Limb (tissue), 2 donors: ENCODE results near the gene OR8J1.
"Not testable (repeated sequence)": the region's sequence is repeated elsewhere in the genome, so short reads cannot be mapped to it uniquely, and the experiment has no call there.

Experiments
- DNase-seq, 2 donors: peaks; one replicate each; pipeline ENCODE4 v3.0.0-alpha.2; 2016; ENCODE audit errors: extremely low spot score in 2 of 2

OR8J1 gene, protein sequence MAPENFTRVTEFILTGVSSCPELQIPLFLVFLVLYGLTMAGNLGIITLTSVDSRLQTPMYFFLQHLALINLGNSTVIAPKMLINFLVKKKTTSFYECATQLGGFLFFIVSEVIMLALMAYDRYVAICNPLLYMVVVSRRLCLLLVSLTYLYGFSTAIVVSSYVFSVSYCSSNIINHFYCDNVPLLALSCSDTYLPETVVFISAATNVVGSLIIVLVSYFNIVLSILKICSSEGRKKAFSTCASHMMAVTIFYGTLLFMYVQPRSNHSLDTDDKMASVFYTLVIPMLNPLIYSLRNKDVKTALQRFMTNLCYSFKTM

DNA sequence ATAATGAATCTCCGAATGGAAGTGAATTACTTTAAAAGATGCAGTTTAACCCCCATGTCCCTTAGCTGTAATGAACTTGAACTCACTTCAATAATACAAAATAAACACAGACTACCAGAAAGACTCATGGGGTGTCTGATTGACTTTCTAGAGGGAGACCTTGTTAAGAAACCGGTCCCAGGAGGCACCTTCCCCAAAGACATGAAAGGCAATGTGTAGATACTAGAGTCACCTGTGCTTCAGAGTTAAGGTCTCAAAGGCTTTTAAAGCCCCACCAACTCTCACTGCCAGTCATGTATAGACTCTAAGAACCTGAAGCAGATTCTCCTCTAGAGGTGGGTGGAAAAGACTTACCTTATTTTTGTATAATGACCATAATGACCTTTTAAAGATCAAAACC, at the start of gene OR8J1:
OR8J1 (plus strand) TSS at position 301 of the 400 bp plus-strand sequence. CDS start 5,956 bp downstream, outside the sequence.
- DNase-seq, result no peak

DNA sequence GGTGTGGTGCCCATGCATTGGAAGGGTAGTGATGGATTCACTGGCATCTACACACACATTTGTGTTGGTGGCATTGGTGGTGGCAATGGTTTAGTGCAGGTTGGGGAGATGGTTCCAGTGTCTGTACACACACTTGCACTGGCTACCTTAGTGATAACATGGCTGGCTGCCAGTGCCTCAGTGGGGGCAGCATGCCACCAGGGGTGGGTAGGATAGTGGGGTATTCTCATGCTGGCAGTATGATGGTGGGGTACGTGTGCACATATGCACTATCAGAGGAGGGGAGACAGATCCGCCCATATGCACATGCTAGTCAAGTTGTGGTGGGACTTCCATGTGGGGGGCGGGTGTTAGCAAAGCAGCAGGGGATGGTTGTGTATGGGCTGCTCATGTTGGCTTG, 46.3 kb upstream of the OR8J1 start:
- no peak for DNase-seq

DNA sequence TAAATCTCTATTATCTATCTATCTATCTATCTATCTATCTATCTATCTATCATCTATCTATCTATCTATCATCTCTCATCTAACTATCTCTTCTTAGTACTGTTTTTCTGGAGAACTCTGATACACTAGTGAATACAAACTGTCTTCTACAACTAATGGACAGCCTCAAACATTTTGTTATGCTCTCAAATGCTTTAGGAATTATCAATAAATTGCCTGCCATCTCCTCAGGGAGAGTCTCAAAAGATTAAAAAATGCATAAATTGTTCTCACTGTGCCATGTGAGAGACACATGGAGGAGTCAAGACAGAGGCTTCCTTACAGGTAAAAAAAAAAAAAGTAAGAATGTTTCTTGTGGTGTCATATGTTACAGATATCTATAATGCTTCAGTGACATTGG, 39.2 kb upstream of the OR8J1 start, which contains the start of gene OR8K3:
OR8K3 (plus strand) TSS at position 301 of the 400 bp plus-strand sequence. CDS start 3,163 bp downstream, outside the sequence.
- no peak for DNase-seq

DNA sequence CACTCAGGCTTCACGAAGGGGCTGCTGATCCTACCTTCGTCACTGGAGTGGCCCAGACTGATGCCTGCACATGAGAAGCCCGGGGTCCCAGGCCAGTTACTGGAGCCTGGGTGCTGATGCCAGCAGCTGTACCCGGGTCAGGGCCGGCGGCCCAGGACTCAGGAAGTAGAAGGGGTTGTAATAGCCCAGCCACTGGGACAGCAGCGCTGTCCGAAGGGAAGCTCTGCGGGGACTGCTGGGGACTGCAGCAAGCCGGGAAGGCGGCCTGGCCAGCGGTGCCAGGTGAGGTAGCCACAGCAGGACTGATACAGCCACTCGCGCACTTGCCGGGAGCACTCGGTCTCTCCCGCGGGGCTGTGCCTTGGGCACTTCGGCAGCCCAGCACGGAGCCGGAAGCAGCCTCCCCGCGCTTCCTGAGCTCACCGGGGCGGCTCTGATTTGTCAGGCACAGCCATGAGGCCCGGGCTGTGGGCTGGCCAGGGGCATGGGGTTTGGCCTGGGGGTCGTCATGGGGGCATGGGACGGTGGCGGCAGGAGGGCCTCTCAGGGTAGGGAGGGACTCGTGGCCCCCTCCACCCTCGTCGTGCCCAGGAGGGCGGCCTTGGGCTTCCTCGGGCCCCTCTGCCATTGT, 22.1 kb upstream of the OR8J1 start:
- no peak for DNase-seq

DNA sequence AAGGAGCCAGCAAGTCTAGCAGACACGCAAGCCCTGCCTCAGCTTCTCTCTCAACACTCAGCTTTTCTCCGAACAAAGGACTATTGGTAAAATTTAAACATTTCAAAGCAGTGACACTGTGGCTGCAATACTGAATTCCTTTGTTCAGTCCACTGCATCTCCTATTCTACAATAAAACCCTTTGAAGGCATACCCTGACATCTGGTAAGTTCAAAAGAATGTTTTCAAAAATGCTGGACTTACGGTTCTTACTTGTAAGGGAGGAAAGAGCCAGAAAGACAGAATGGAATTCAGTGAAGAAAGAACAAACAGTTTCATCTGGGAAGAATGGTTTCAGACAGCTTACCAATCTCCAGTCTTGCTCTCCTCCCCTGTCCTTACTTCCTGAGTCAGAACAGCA, 20.9 kb upstream of the OR8J1 start:
- no peak for DNase-seq

DNA sequence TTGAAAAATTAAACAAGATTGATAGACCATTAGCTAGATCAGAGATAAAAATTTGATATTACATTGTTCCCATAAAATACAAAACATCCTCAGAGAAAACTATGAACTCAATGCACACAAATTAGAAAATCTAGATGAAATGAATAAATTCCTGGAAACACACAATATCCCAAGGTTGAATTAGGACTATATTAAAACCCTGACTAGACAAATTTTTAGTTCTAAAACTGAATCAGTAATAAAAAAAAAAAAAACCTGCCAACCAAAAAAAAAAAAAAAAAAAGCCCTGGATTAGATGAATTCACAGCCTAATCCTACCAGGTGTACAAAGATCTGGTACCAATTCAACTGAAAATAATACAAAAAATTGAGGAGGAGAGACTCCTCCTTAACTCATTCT, 13.8 kb upstream of the OR8J1 start:
- no peak for DNase-seq

DNA sequence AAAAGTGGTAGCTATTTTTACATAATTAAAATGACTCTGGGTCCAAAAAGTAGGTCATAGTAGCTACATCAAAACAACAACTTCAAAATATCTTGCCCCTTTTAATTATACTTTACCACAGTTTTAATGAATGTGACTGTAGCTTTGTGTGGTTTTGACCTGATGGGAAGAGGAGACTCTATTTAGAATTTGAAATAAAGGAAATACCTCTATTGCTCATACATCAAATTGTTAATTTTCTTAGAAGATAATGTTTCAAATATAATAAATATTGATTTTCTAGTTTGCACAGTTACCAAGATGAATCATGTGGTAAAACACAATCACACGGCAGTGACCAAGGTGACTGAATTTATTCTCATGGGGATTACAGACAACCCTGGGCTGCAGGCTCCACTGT, 8.4 kb upstream of the OR8J1 start, which contains the start of gene OR8K1:
OR8K1 (plus strand) TSS at position 301 of the 400 bp plus-strand sequence; CDS start at position 301, 0 bp downstream.
- DNase-seq, result no peak

DNA sequence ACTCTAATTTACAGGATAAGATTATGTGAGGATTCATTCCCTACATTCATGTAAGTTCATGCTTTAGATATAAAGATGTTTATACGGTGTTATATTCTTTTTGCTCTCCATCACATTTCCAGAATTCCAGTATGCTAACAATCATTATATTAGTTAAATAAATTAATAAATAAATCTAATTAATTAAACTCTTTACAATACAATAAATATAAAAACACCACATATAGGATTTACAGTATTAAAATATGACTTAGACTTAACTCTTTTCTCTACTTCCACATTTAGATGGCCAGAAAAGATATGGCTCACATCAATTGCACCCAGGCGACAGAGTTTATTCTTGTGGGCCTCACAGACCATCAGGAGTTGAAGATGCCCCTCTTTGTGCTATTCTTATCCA, 21.2 kb downstream of the OR8J1 start, which contains the start of gene OR8U1:
OR8U1 (plus strand) TSS at position 301 of the 400 bp plus-strand sequence; CDS start at position 301, 0 bp downstream.
- no peak for DNase-seq

DNA sequence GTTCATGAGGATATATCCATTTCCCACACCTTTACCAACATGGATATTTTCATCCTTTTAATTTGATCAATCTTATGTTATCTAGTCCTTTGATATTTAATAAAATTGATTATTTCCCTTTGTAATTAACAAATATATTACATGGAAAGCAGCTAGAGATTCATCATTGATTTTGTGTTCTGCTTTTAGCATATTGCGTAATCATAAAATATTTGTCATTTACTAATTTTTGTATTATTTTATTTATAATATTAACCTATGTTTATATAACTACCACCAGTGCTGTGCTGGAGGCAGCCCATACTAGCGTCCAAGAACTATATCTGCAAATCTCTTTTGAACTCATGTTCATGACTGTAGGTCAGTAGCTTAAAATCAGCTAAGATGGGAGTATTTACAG, 26.0 kb downstream of the OR8J1 start:
- no peak for DNase-seq

DNA sequence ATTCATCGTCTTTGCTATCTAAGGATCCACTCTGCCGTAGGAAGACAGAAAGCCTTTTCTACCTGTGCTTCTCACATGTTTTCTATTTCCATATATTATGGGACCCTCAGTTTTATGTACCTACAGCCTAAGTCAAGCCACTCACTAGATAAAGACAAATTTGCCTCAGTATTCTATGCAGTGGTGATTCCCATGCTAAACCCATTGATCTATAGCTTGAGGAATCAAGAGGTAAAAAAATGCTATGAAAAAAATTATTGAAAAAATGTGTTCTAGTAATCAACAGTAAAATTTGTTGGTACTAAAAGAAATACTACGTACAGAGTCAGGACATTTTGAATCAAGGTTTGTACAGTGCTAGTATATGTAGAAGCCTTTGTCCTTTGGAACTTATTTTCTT, 40.3 kb downstream of the OR8J1 start:
- DNase-seq, result no peak

DNA sequence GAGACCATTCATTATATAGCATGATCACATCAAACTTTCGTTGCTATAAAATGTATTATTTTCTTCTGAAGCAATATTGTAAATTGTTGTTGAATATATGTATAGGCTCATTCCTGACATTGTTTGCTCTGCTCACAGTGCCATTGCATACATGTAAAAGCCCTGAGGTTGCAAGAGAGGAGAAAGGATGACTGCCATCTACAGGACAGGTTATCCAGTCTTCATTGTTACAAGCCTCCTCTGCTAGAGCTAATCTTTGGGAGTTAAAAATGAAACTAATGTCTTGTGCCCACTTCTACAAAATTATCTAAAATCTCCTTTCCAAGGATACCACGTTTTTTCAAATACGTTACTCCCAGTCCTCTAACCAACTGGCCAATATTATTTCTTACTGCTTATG, 42.0 kb downstream of the OR8J1 start:
- no peak for DNase-seq

DNA sequence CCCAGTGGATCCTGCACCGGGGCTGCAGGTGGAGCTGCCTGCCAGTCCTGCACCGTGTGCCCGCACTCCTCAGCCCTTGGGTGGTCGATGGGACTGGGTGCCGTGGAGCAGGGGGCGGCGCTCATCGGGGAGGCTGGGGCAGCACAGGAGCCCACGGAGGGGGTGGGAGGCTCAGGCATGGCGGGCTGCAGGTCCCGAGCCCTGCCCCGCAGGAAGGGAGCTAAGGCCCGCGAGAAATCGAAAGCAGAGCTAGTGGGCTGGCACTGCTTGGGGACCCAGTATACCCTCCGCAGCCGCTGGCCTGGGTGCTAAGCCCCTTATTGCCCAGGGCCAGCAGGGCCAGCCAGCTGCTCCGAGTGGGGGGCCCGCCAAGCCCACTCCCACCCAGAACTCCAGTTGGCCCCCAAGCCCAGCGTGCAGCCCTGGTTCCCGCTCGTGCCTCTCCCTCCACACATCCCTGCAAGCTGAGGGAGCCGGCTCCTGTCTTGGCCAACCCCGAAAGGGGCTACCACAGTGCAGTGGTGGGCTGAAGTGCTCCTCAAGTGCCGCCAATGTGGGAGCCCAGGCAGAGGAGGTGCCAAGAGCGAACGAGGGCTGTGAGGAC, 47.9 kb downstream of the OR8J1 start:
- not testable (repeated sequence) for DNase-seq

DNA sequence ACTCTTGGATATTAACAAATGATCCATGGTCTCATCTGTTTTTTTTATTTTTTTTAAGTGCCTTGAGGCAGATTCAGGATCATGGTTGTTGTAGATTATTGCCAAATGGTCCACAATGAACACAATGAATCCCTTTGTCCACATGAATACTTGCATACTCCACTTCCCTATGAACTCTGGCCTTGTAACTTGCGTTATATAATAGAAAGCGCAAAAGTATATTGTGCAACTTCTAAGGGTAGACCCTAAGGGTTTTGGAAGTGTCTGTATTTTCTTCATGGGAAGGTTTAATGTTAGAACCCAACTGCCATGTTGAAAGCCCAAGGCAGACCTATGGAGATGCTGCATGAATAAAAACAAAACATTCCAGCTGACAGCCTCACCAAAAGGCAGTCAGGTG, 50.3 kb downstream of the OR8J1 start:
- DNase-seq, result no peak

DNA sequence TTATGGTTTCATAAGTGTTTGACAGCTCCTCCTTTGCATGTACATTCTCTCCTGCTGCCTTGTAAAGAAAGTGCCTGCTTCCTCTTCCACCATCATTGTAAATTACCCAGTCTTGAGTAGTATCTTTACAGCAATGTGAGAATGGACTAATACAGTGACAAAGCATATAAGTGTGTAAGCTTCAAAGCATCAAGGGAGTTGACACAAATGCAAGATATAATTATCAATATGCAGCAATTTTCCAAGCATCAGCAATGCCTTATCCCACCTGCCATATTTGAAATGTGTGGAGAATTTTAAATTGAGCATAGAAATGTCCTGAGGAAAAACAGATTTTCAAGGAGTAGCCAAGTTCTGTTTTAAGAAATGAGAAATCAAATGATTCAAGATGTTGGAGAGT, 56.7 kb downstream of the OR8J1 start:
- DNase-seq, result no peak
